Measurements from ENCODE around the gene HSPA9. TPM values are rescaled to one million over a fixed set of nuclear protein-coding genes. Genes with fewer than 3 reads are reported as not detected.

Gene HSPA9
- total and polyA plus RNA-seq, 2 of the 8 experiments (the other 6 are each of a cell fraction or from before 2014, with no cell fraction given): 191 to 395 TPM

DNA sequence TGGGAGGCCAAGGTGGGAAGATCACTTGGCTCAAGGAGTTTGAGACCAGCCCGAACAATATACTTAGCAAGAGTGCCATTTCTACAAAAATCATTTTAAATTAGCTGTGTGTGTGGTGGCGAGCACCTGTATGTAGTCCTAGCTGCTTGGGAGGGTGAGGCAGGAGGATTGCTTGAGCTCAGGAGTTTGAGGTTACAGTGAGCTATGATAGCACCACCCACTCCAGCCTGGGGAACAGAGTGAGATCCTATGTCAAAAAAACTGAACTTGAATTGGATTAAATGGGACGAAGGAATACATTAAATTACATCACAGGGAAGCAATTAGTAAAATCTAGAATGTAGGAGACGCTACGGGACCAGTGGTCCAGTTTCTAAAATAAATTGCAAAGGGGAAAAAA lies 25.8 kb downstream of the HSPA9 start (continued):
- TF ChIP-seq, protein P1, sequence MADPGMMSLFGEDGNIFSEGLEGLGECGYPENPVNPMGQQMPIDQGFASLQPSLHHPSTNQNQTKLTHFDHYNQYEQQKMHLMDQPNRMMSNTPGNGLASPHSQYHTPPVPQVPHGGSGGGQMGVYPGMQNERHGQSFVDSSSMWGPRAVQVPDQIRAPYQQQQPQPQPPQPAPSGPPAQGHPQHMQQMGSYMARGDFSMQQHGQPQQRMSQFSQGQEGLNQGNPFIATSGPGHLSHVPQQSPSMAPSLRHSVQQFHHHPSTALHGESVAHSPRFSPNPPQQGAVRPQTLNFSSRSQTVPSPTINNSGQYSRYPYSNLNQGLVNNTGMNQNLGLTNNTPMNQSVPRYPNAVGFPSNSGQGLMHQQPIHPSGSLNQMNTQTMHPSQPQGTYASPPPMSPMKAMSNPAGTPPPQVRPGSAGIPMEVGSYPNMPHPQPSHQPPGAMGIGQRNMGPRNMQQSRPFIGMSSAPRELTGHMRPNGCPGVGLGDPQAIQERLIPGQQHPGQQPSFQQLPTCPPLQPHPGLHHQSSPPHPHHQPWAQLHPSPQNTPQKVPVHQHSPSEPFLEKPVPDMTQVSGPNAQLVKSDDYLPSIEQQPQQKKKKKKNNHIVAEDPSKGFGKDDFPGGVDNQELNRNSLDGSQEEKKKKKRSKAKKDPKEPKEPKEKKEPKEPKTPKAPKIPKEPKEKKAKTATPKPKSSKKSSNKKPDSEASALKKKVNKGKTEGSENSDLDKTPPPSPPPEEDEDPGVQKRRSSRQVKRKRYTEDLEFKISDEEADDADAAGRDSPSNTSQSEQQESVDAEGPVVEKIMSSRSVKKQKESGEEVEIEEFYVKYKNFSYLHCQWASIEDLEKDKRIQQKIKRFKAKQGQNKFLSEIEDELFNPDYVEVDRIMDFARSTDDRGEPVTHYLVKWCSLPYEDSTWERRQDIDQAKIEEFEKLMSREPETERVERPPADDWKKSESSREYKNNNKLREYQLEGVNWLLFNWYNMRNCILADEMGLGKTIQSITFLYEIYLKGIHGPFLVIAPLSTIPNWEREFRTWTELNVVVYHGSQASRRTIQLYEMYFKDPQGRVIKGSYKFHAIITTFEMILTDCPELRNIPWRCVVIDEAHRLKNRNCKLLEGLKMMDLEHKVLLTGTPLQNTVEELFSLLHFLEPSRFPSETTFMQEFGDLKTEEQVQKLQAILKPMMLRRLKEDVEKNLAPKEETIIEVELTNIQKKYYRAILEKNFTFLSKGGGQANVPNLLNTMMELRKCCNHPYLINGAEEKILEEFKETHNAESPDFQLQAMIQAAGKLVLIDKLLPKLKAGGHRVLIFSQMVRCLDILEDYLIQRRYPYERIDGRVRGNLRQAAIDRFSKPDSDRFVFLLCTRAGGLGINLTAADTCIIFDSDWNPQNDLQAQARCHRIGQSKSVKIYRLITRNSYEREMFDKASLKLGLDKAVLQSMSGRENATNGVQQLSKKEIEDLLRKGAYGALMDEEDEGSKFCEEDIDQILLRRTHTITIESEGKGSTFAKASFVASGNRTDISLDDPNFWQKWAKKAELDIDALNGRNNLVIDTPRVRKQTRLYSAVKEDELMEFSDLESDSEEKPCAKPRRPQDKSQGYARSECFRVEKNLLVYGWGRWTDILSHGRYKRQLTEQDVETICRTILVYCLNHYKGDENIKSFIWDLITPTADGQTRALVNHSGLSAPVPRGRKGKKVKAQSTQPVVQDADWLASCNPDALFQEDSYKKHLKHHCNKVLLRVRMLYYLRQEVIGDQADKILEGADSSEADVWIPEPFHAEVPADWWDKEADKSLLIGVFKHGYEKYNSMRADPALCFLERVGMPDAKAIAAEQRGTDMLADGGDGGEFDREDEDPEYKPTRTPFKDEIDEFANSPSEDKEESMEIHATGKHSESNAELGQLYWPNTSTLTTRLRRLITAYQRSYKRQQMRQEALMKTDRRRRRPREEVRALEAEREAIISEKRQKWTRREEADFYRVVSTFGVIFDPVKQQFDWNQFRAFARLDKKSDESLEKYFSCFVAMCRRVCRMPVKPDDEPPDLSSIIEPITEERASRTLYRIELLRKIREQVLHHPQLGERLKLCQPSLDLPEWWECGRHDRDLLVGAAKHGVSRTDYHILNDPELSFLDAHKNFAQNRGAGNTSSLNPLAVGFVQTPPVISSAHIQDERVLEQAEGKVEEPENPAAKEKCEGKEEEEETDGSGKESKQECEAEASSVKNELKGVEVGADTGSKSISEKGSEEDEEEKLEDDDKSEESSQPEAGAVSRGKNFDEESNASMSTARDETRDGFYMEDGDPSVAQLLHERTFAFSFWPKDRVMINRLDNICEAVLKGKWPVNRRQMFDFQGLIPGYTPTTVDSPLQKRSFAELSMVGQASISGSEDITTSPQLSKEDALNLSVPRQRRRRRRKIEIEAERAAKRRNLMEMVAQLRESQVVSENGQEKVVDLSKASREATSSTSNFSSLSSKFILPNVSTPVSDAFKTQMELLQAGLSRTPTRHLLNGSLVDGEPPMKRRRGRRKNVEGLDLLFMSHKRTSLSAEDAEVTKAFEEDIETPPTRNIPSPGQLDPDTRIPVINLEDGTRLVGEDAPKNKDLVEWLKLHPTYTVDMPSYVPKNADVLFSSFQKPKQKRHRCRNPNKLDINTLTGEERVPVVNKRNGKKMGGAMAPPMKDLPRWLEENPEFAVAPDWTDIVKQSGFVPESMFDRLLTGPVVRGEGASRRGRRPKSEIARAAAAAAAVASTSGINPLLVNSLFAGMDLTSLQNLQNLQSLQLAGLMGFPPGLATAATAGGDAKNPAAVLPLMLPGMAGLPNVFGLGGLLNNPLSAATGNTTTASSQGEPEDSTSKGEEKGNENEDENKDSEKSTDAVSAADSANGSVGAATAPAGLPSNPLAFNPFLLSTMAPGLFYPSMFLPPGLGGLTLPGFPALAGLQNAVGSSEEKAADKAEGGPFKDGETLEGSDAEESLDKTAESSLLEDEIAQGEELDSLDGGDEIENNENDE (IDR thresholded peaks at IDR 0.05; ENCODE audit: insufficient replicate concordance, low read length): no peak
- TF ChIP-seq YY1 (IDR thresholded peaks at IDR 0.05; ENCODE audit: low read depth, low read length) (no peak), POU5F1 (IDR thresholded peaks at IDR 0.05; ENCODE audit: low read depth, low read length) (no peak), RAD21 (IDR thresholded peaks at IDR 0.05 in 1 of 2, conservative IDR thresholded peaks at IDR 0.05 in 1 of 2; ENCODE audit: low read depth in 2 of 2, low read length in 2 of 2) (no peak), RXRA (IDR thresholded peaks at IDR 0.05; ENCODE audit: insufficient read depth, low read depth, low read length) (no peak), BRCA1 (IDR thresholded peaks at IDR 0.05; ENCODE audit: low read depth, low read length) (no peak), GABPA (IDR thresholded peaks at IDR 0.05; ENCODE audit: borderline replicate concordance, insufficient read depth, low read length) (no peak), TAF1 (IDR thresholded peaks at IDR 0.05; ENCODE audit: low read depth, low read length) (no peak), SAP30 (IDR thresholded peaks at IDR 0.05; ENCODE audit: insufficient read depth, insufficient replicate concordance, low read length) (no peak), RFX5 (IDR thresholded peaks at IDR 0.05; ENCODE audit: borderline replicate concordance, low read depth, low read length) (no peak), HDAC2 (IDR thresholded peaks at IDR 0.05; ENCODE audit: borderline replicate concordance in 1 of 2, low read depth in 2 of 2, low read length in 2 of 2) (no peak)
